DOHH2 (cell line): ENCODE results near the gene CELF5.

ENCODE experiments used
- H3F3A ChIP-seq: fragments of 200-600 bp; sonication (generic), shearing (Covaris generic); 2 replicates; pipeline ENCODE4 v1.6.0; 2016; ENCODE audit warnings: antibody characterized with exemption, mild to moderate bottlenecking; ENCODE audit not compliant: control insufficient read depth, insufficient read depth
- H3K27ac ChIP-seq: fragments of 200-600 bp; sonication (generic); 2 replicates; pipeline ENCODE4 v1.5.1; 2014; ENCODE audit warnings: low read depth, mild to moderate bottlenecking, low read length, moderate library complexity
- H3K27me3 ChIP-seq: fragments of 200-600 bp; sonication (generic); 2 replicates; pipeline ENCODE4 v1.6.1; 2014; ENCODE audit warnings: mild to moderate bottlenecking, low read length, mixed read lengths; ENCODE audit not compliant: control insufficient read depth
- H3K36me3 ChIP-seq: fragments of 200-600 bp; sonication (generic); 2 replicates; pipeline ENCODE4 v1.6.1; 2014; ENCODE audit warnings: mild to moderate bottlenecking, low read length, moderate library complexity, mixed read lengths; ENCODE audit not compliant: control insufficient read depth
- H3K4me1 ChIP-seq: fragments of 200-600 bp; sonication (generic); 2 replicates; pipeline ENCODE4 v1.6.1; 2014; ENCODE audit warnings: mild to moderate bottlenecking, low read length, mixed read lengths; ENCODE audit not compliant: control insufficient read depth
- H3K4me2 ChIP-seq: fragments of 200-600 bp; sonication (generic); 2 replicates; pipeline ENCODE4 v1.6.0; 2014; ENCODE audit warnings: mild to moderate bottlenecking, low read length, moderate library complexity
- H3K4me3 ChIP-seq: fragments of 200-600 bp; sonication (generic); 2 replicates; pipeline ENCODE4 v1.5.1; 2014; ENCODE audit warnings: mild to moderate bottlenecking, low read length, mixed read lengths
- H3K79me2 ChIP-seq: fragments of 200-600 bp; sonication (generic); 2 replicates; pipeline ENCODE4 v1.6.1; 2014; ENCODE audit warnings: mild to moderate bottlenecking, low read length, mixed read lengths; ENCODE audit not compliant: control insufficient read depth
- H3K9me2 ChIP-seq: fragments of 200-600 bp; sonication (generic); replicated peaks from 2 replicates; pipeline ENCODE4 v1.6.1; 2014; ENCODE audit warnings: mild to moderate bottlenecking, low read length, mixed read lengths; ENCODE audit not compliant: control insufficient read depth
- H3K9me3 ChIP-seq: fragments of 200-600 bp; sonication (generic); 2 replicates; pipeline ENCODE4 v1.6.1; 2014; ENCODE audit warnings: antibody characterized with exemption, low read length, mixed read lengths; ENCODE audit not compliant: control insufficient read depth, insufficient read depth
- H4K20me1 ChIP-seq: fragments of 200-600 bp; sonication (generic); 2 replicates; pipeline ENCODE4 v1.6.0; 2014; ENCODE audit warnings: low read depth, mild to moderate bottlenecking, antibody characterized with exemption, low read length, moderate library complexity; ENCODE audit not compliant: control insufficient read depth, insufficient read depth
- CTCF ChIP-seq: fragments of 200-600 bp; sonication (generic); IDR thresholded peaks from one replicate; pipeline ENCODE4 v1.5.1; 2014; ENCODE audit warnings: antibody characterized with exemption, mild to moderate bottlenecking, low read depth, low read length; ENCODE audit not compliant: poor library complexity, severe bottlenecking
- EZH2phosphoT487 ChIP-seq: fragments of 200-600 bp; sonication (generic); IDR thresholded peaks from 2 replicates; pipeline ENCODE4 v1.6.1; 2017; ENCODE audit warnings: borderline replicate concordance, mild to moderate bottlenecking, antibody characterized with exemption, low read length, moderate library complexity, mixed read lengths

Gene CELF5

GRCh38 chr19:3294080-3294850, 69.8 kb downstream of the CELF5 start:
- no peaks in the 10 kb centered on the region for H3K36me3 ChIP-seq
- no peaks in the 10 kb centered on the region for H4K20me1 ChIP-seq
- H3K9me3 ChIP-seq, result no peaks in the 10 kb centered on the region
- no peak overlapping the region for H3K4me2 ChIP-seq
- no peak overlapping the region for H3K27ac ChIP-seq
- H3F3A ChIP-seq, result no peaks in the 10 kb centered on the region
- no peaks in the 10 kb centered on the region for H3K27me3 ChIP-seq
- H3K9me2 ChIP-seq, result no peaks in the 10 kb centered on the region
- TF ChIP-seq EZH2phosphoT487 (no peak), CTCF (no peak)
- H3K4me3 ChIP-seq, result no peak overlapping the region
- H3K4me1 ChIP-seq, result no peaks in the 10 kb centered on the region
- no peaks in the 10 kb centered on the region for H3K79me2 ChIP-seq

GRCh38 chr19:3295581-3295980, 71.1 kb downstream of the CELF5 start:
- H3F3A ChIP-seq, result no peaks in the 10 kb centered on the region
- no peaks in the 10 kb centered on the region for H4K20me1 ChIP-seq
- no peak overlapping the region for H3K27ac ChIP-seq
- H3K9me2 ChIP-seq, result no peaks in the 10 kb centered on the region
- no peak overlapping the region for H3K4me3 ChIP-seq
- no peaks in the 10 kb centered on the region for H3K4me1 ChIP-seq
- no peaks in the 10 kb centered on the region for H3K27me3 ChIP-seq
- H3K36me3 ChIP-seq, result no peaks in the 10 kb centered on the region
- no peaks in the 10 kb centered on the region for H3K9me3 ChIP-seq
- H3K79me2 ChIP-seq, result no peaks in the 10 kb centered on the region
- no peak for TF ChIP-seq EZH2phosphoT487
- TF ChIP-seq CTCF, result no peak
- no peak overlapping the region for H3K4me2 ChIP-seq

- Histone ChIP-seq H3K4me1 (no peaks in the 10 kb centered on the region), H3K9me2 (no peaks in the 10 kb centered on the region), H3K4me2 (no peak overlapping the region), H3K4me3 (no peak overlapping the region), H3K27me3 (no peaks in the 10 kb centered on the region), H4K20me1 (no peaks in the 10 kb centered on the region), H3K9me3 (no peaks in the 10 kb centered on the region), H3K36me3 (no peaks in the 10 kb centered on the region), H3K79me2 (no peaks in the 10 kb centered on the region), H3K27ac (no peak overlapping the region), H3F3A (no peaks in the 10 kb centered on the region)
- no peak for TF ChIP-seq CTCF
- TF ChIP-seq EZH2phosphoT487, result no peak
These were observed 71.6 kb downstream of the CELF5 start for GRCh38 chr19:3296034-3296433.
